Stimulated activated CD4-positive, alpha-beta T cell treated with anti-CD3 and anti-CD28 coated beads, Interleukin-15, amount 100 ng/mL, for 1 hour (primary cell): Measurements from ENCODE around the gene MRPS27.
"Not testable (repeated sequence)": the region's sequence is repeated elsewhere in the genome, so short reads cannot be mapped to it uniquely, and the experiment has no call there.

Experiments
- DNase-seq, 2 donors: peaks; one replicate each; pipeline ENCODE4 v3.0.0-alpha.2; 2020; ENCODE audit warnings: low read depth in 1 of 2, low spot score in 1 of 2

MRPS27 gene

GRCh38 chr5:72172786-72173185, 147.3 kb downstream of the MRPS27 start:
- DNase-seq: no peak

- no peak for DNase-seq
Measured at GRCh38 chr5:72171667-72172066, 148.4 kb downstream of the MRPS27 start.

GRCh38 chr5:72171181-72171580, 148.9 kb downstream of the MRPS27 start:
- not testable (repeated sequence) for DNase-seq

DNA sequence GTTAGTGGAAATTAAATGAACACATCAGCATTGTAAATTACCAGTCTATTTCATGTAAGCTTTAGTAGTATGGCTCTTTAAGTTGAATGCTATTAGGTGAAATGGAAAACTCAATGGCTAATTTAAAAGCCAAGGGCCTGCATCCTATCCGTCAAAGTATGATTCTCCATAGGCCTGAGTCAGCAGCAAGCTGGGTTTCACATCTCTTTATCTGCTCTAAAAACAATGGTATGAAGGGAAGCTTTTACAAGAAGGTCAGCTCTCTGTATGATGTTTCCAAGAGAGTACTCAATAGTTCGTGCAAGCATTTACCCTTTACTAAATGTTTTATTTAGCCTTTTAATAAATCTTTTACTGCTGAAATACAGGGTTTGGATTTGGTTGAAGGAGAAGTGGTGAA, 149.9 kb downstream of the MRPS27 start:
- no peak for DNase-seq
